Measurements from ENCODE around the gene TMEM139.

TMEM139 gene

GRCh38 chr7:143329471-143330170, 44.9 kb downstream of the TMEM139 start:
- DNase-seq: no peak

DNA sequence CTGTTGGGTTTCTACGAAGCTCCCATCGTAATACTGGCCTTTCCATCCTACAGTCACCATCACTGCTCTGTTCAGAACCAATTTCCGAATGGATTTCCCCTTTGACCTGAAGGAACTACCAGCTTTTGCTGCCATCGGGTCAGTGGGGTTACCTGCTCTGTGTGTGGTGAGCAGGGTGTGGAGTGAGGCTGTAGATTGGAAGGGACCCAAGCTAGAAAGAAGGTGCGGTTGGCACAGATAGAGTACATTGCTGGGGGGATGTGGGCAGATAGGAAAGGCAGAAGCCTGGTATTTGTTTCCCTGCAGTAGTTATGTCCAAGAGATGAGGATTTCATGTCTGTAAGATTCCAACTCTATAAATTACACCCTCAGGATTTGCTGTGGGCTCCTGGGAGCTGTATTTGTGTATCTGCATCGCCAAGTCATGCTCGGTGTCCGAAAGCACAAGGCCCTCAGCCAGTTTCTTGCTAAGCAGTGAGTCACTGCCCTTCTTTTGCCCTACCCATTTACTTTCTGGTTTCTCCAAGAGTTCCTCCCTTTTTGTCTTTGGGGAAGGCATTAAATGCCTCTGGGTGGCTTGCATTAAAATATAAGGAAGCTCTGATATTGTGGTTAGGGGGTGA, 46.5 kb downstream of the TMEM139 start:
- DNase-seq: no peak

DNA sequence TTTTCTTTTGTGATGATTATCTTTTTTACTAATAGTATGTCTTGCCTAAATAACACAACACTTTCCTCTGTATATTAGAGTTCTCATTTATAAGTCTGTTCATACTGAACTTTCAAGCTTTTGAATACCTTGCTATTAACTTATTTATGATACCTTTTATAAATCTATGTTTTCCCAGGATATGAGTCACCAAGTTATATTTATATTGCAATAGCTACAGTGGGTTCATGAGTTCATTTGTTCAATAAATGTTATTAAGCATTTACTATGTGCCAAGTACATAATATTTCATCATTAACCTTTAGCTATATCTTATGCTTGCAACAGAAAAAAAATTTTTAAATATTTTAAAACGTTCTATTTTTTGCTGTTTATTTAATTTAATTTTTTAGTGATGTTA, 49.5 kb downstream of the TMEM139 start:
- no peak for DNase-seq

DNA sequence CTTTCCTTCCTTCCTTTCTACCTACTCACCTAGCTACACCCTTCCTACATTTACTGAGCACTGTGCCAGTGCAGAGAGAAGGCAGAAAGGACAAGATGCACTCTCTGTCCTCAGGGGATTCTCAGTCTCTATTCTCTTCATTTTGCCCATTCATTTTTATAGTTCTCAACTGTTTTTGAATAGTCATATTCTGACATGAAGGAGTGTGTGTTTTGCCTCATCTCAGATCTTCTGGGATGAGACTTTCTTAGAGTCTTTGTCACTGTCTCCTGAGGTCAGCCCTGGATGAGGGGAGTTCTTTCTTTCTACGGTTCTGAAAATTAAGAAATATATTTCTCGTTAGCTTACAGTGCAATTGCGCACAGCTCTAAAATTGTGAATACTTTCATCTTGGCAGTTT, 52.5 kb downstream of the TMEM139 start:
- no peak for DNase-seq

Measured in activated CD4-positive, alpha-beta T cell treated with anti-CD3 and anti-CD28 coated beads, Interleukin-2, amount 50 U/mL, for 1 hour (primary cell).